CD4-positive, alpha-beta T cell treated with Interleukin-4 for 4 hours (primary cell): ENCODE data around the gene L3MBTL4.

Experiments used
- DNase-seq: peaks from one replicate; pipeline ENCODE4 v3.0.0-alpha.2; 2020

Gene L3MBTL4

GRCh38 chr18:5977022-5977421, 437.7 kb downstream of the L3MBTL4 start:
- DNase-seq, result no peak

GRCh38 chr18:5975111-5976002, 439.4 kb downstream of the L3MBTL4 start:
- DNase-seq, result no peak

GRCh38 chr18:5974696-5975095, 440.0 kb downstream of the L3MBTL4 start:
- no peak for DNase-seq

GRCh38 chr18:5973099-5973498, 441.6 kb downstream of the L3MBTL4 start:
- no peak for DNase-seq

GRCh38 chr18:5972298-5972697, 442.4 kb downstream of the L3MBTL4 start:
- no peak for DNase-seq

- DNase-seq, result no peak
Measured at GRCh38 chr18:5969989-5970403, 444.7 kb downstream of the L3MBTL4 start.

- DNase-seq, result no peak
Measured at GRCh38 chr18:5969355-5969988, 445.2 kb downstream of the L3MBTL4 start.

GRCh38 chr18:5967666-5968065, 447.0 kb downstream of the L3MBTL4 start:
- DNase-seq, result no peak

- no peak for DNase-seq
Measured at GRCh38 chr18:5967007-5967406, 447.7 kb downstream of the L3MBTL4 start.

- DNase-seq, result no peak
Measured at GRCh38 chr18:5966514-5966913, 448.2 kb downstream of the L3MBTL4 start.

GRCh38 chr18:5964996-5965395, 449.7 kb downstream of the L3MBTL4 start:
- DNase-seq, result no peak

GRCh38 chr18:5964596-5964995, 450.1 kb downstream of the L3MBTL4 start:
- no peak for DNase-seq

- no peak for DNase-seq
Measured at GRCh38 chr18:5964108-5964507, 450.6 kb downstream of the L3MBTL4 start.

GRCh38 chr18:5963267-5963666, 451.4 kb downstream of the L3MBTL4 start:
- DNase-seq, result no peak

GRCh38 chr18:5962362-5962761, 452.3 kb downstream of the L3MBTL4 start:
- no peak for DNase-seq

GRCh38 chr18:5961828-5962150, 452.9 kb downstream of the L3MBTL4 start:
- no peak for DNase-seq

GRCh38 chr18:5961097-5961827, 453.4 kb downstream of the L3MBTL4 start:
- no peak for DNase-seq

- no peak for DNase-seq
Measured at GRCh38 chr18:5958822-5959221, 455.9 kb downstream of the L3MBTL4 start.

GRCh38 chr18:5955861-5956260, 458.9 kb downstream of the L3MBTL4 start:
- DNase-seq, result no peak

- no peak for DNase-seq
Measured at GRCh38 chr18:5951515-5952091, 463.1 kb downstream of the L3MBTL4 start.

GRCh38 chr18:5948781-5949180, 465.9 kb downstream of the L3MBTL4 start:
- no peak for DNase-seq

- DNase-seq, result no peak
Measured at GRCh38 chr18:5948237-5948636, 466.5 kb downstream of the L3MBTL4 start.

GRCh38 chr18:5944448-5944847, 470.3 kb downstream of the L3MBTL4 start:
- no peak for DNase-seq
